GM12875 (cell line): ENCODE data around the gene DUSP6.

Experiments used
- H3K4me3 ChIP-seq: one replicate; pipeline ENCODE4 v1.5.1; 2011; ENCODE audit warnings: low read depth, low read length, control low read depth
- CTCF ChIP-seq: IDR thresholded peaks from 2 replicates; pipeline ENCODE4 v1.5.1; 2011; ENCODE audit warnings: low read depth, mild to moderate bottlenecking, control low read depth, inconsistent platforms, low read length, moderate library complexity, borderline replicate concordance; ENCODE audit not compliant: insufficient read depth

DUSP6 gene

GRCh38 chr12:89373763-89374572 lies 21.7 kb upstream of the DUSP6 start:
- no peak overlapping the region for H3K4me3 ChIP-seq
- TF ChIP-seq CTCF, result no peak

GRCh38 chr12:89372584-89373370 lies 20.5 kb upstream of the DUSP6 start:
- no peak for TF ChIP-seq CTCF
- no peak overlapping the region for H3K4me3 ChIP-seq

GRCh38 chr12:89370850-89371249 lies 18.5 kb upstream of the DUSP6 start:
- TF ChIP-seq CTCF, result no peak
- H3K4me3 ChIP-seq, result no peak overlapping the region

GRCh38 chr12:89370421-89370831 lies 18.1 kb upstream of the DUSP6 start:
- no peak for TF ChIP-seq CTCF
- H3K4me3 ChIP-seq, result no peak overlapping the region

GRCh38 chr12:89369166-89369565 lies 16.9 kb upstream of the DUSP6 start:
- TF ChIP-seq CTCF, result no peak

GRCh38 chr12:89368391-89368790 lies 16.1 kb upstream of the DUSP6 start:
- TF ChIP-seq CTCF, result no peak
- H3K4me3 ChIP-seq, result no peak overlapping the region

More at GRCh38 chr12:89369166-89369565, 16.9 kb upstream of the DUSP6 start:
- H3K4me3 ChIP-seq, result no peak overlapping the region
